Cardiac fibroblast (primary cell): ENCODE measurements around the gene PPEF1.
"Not testable (repeated sequence)": the region's sequence is repeated elsewhere in the genome, so short reads cannot be mapped to it uniquely, and the experiment has no call there.

ENCODE experiments used
- DNase-seq, 2 donors: peaks; one replicate each; pipeline versions ENCODE4 v3.0.0 to v3.0.0-alpha.2; 2010; ENCODE audit warnings: low read depth in 2 of 2
- H3K4me3 ChIP-seq, 2 donors: replicated peaks in 1 of 2; 1 replicate in 1 of 2; 2 replicates in 1 of 2; pipeline ENCODE4 v1.5.1; 2011; ENCODE audit warnings: low read depth in 2 of 2, low read length in 2 of 2, mild to moderate bottlenecking in 2 of 2, moderate library complexity in 1 of 2
- TF ChIP-seq, protein P1 (sequence below): IDR thresholded peaks from one replicate; pipeline ENCODE4 v1.5.1; 2011; ENCODE audit warnings: low read depth, mild to moderate bottlenecking, low read length, inconsistent platforms

Gene PPEF1

DNA sequence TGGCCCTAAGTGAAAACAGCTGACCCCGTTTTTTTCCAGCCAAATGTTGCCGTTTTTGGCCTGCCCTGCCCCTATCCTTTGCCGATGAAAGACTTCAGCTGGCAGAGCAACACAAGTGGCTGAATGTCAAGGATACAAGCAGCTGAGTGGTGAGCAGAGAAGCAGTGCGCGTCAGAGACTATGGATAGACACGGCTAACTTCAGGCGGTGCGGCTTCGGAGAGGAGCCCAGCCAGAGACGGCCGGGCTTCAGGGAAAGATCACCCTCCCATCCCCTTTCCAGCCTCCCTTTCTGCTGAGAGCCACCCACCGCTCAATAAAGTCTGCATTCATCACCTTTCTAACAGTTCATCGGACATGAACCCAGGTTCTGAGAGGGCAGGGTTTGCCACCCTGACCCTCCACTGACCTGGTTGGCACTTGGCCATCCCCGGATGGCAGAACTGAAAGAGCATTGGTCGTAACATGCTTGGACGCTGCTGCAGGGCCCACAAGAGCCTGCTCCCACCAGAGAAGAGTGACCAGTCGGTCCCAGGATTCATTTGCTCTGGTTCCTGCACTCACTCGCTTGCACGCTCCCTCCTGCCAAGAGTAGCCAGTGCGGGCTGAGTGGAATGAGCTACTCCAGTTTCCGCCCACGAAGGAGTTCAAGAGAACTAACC, 125.8 kb downstream of the PPEF1 start:
- H3K4me3 ChIP-seq, result peak overlapping the region in 1 of 2 donors; percentile 7
- TF ChIP-seq, protein P1, sequence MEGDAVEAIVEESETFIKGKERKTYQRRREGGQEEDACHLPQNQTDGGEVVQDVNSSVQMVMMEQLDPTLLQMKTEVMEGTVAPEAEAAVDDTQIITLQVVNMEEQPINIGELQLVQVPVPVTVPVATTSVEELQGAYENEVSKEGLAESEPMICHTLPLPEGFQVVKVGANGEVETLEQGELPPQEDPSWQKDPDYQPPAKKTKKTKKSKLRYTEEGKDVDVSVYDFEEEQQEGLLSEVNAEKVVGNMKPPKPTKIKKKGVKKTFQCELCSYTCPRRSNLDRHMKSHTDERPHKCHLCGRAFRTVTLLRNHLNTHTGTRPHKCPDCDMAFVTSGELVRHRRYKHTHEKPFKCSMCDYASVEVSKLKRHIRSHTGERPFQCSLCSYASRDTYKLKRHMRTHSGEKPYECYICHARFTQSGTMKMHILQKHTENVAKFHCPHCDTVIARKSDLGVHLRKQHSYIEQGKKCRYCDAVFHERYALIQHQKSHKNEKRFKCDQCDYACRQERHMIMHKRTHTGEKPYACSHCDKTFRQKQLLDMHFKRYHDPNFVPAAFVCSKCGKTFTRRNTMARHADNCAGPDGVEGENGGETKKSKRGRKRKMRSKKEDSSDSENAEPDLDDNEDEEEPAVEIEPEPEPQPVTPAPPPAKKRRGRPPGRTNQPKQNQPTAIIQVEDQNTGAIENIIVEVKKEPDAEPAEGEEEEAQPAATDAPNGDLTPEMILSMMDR, result no peak
- peak; percentile 9 to 44 for DNase-seq

DNA sequence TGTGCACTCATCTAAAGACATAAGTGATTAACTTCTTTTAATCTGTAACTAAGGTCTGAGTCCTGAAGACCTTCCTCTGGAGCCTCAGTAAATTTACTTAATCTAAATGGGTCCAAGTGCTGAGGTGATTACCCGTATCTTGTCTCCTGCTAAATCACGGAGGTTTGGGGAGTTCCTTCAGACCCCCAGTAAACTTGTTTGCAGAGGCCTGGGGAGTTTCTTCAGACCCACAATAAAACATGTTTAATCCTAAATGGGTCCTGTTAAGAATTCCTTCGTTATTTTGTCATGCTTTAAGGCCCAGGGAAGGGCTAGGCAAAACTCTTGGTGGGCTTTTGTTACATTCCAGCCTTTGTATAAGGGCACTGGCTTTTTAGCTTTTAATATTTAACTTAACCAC, 140.5 kb downstream of the PPEF1 start:
- H3K4me3 ChIP-seq, DNase-seq: not testable (repeated sequence)

DNA sequence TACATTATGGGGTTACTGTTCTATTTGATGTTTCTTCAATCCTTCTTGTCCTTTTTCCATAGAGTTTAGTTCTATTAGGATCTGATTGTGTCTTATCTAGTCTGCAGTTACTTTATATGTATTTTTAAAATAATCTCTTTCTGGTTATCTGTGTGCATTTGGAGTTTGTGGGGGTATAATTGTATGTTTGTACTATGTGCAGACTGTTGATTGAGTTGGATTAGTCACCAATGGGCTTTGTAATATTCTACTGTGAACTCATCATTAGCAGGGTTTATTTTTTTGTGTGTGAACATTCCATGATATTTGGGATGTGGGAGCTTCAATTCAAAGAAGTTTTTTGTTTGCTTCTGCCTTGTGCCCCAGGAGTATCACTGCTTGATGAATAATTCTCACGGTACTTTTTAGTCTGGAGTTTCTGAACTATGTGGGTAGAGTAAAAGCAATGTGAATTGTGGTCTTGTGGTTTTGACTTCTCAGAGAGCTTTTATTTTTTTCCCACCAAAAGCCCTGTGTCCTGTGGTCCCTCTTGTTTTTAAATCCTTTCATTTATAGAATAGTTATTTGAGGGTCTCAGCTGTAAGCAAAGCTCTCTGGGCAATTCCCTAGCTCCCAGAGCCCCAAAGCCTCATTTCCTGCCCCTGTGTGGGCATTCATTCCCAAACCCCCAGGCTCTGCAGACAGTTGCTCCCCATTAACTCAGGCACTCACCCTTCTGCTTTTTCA, 148.6 kb downstream of the PPEF1 start:
- TF ChIP-seq, protein P1, result no peak
- no peak overlapping the region for H3K4me3 ChIP-seq
- DNase-seq, result peak; percentile 13 to 32

DNA sequence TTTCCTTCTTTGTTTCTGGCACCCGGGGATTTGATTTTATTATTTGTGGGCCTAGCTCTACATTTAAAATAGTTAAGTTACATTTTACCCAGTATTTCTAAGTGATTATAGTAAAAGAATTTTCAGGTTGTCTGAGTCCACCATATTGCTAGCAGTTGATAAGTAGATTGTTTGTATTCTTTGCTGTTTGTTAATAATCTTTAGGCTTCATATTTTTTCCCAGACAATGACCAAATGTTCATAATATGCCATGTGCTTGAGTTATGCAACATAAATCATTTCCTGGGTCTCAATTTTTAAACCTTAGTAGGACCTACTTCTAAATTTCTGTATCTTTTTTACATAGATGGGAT, 149.2 kb downstream of the PPEF1 start:
- DNase-seq, result no peak
- H3K4me3 ChIP-seq, result no peak overlapping the region
- TF ChIP-seq, protein P1, result no peak

DNA sequence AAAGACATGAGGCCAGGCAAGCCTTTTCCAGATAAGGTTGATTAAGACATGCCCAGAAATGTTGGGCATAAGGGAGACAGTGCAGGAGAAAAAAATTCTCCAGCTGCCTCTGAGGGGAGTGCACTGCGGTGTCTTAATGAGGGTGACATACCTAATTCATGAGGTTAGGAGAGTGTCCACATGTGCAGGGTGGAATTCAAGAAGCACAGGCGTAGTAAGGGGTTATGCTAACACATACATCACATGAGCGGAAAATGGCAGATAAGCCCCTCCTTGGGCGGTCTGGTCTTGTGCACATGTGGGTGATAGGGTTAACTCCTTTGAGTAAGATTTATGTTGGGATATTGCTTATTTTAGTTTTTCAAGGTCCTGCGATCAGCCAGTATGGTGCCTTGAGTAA, 154.1 kb downstream of the PPEF1 start:
- DNase-seq, result no peak
- no peak overlapping the region for H3K4me3 ChIP-seq
- TF ChIP-seq, protein P1, result no peak

DNA sequence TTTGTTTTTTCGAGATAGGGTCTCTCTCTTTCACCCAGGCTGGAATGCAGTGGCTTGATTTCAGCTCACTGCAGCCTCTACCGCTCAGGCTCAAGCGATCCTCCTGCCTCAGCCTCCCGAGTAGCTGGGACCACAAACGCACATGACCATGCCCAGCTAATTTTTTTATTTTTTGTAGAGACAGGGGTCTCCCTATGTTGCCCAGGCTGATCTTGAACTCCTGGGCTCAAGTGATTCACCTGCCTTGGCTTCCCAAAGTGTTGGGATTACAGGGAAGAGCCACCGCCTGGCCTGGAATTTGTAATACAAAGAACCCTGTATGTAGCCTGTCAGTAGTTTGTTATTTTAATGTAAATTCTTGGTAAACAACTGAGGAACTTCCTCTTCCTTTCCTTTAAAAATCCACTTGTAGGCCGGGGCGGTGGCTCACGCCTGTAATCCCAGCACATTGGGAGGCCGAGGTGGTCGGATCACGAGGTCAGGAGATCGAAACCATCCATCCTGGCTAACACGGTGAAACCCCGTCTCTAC, 157.0 kb downstream of the PPEF1 start:
- TF ChIP-seq, protein P1, result no peak
- no peak overlapping the region for H3K4me3 ChIP-seq
- DNase-seq, result no peak

DNA sequence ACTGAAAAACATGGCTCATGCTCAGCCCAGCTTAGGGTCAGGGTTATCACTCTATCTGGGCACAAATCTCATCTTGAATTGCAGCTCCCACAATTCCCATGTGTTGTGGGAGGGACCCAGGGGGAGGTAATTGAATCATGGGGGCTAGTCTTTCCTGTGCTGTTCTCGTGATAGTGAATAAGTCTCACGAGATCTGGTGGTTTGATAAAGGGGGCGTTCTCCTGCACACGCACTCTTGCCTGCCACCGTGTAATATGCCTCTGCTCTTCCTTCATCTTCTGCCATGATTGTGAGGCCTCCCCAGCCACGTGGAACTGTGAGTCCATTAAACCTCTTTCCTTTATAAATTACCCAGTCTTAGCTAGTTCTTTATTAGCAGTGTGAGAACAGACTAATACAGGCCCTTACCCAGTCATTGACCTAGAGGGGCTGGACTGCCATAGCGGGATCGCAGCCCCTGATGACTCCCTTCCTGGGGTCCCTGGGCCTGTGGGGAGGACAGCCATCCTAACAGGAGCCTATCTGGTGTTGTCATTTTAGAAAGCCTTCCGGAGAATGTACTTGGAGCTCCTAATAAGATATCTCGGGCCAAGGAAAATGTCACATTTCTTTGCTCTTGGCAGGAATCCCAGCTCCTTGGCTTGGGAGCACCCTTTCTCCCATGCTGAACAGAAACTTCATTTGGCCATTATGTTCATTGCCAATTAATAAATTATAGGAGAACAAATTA, 163.9 kb downstream of the PPEF1 start:
- no peak overlapping the region for H3K4me3 ChIP-seq
- TF ChIP-seq, protein P1, result no peak
- DNase-seq, result peak; percentile 25 to 58
